SW 1271 (cell line): ENCODE data around the gene FAM25G.
A peak's percentile ranks its signal among the peaks of the same experiment; 100 is the strongest.
"Not testable (repeated sequence)": the region's sequence is repeated elsewhere in the genome, so short reads cannot be mapped to it uniquely, and the experiment has no call there.

Experiments
- DNase-seq, 2 experiments: peaks; one replicate each; lab custom pipeline; 2025; lab: John Stamatoyannopoulos, UW

FAM25G gene

DNA sequence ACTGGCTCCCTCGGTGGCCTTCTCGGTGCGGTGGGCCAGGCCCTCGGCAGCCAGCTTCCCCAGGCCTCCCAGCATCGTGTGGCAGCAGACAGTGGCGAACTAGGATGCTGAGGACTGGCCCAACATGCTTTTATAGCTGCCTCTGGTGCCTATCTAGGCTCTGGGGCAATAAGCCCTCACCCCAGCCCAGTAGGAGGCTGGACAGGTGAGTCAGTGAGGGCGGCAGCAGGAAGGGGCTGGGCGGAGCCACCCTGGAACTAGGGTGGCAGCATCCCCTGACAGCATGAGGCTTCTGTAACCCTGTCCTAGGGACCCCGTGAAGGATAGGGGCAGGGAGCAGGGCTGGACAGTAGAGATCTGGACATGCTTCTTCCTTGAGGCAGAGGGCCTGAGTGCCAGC is at the start of gene FAM25G:
FAM25G (minus strand) TSS at position 101 of the 400 bp plus-strand sequence; CDS start at position 75, 26 bp downstream.
- DNase-seq, result not testable (repeated sequence)

DNA sequence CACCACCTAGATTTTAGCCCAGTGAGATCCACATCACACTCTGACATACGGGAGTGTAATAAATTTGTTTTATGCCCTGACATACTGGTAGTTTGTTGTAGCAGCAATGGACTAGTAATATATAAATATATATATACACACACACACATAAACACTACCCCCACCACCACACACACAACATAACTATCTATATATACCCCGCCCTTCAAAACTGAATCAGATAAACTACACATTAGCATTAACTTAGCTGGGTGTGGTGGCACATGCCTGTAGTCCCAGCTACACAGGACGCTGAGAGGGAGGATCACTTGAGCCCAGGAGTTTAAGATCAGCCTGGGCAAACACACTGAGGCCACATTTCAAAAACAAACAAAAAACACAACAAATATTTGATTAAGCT is 44.9 kb upstream of the FAM25G start:
- DNase-seq, result not testable (repeated sequence)

DNA sequence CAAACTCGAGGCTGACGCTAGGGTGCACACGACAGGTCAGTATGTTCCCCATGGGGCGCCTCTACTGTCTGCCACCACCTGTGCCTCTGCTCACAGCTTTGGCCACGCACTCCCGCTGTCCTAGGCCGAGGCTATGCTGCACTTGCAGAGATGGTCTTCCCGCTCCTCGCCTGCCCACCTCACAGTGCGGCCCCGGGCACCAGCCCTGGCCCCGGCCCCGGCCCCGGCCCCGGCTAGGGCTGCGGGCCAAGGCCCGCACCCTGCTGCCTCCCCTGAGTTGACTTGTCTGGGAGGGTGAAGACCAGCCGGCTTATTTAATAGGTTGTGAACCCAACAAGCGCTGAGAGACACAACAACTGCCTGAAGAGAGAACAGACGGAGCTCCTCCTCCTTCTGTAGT is 32.0 kb upstream of the FAM25G start, which contains the start of gene AGAP9:
AGAP9 (minus strand) TSS at position 164 of the 400 bp plus-strand sequence; CDS start at position 52, 112 bp downstream.
- not testable (repeated sequence) for DNase-seq

DNA sequence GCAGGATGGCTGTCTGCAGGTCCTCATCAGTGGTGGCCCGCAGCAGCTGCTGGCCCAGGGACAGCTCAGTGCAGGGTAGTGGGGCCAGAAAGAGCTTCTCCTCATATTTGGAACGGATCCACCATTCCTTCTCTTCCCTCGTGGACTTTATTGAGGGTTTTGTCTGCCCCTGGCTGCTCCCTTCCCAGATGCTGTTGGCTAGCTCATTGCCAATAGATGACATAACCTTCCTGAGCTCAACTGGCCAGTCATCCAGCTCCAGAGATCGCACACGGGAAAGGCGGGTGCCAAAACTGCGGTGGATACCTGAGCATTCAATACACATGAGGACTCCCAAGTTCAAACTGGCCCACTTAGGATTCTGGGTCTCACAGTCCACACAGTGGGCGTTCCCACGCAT is 10.8 kb upstream of the FAM25G start:
- DNase-seq, result not testable (repeated sequence)

DNA sequence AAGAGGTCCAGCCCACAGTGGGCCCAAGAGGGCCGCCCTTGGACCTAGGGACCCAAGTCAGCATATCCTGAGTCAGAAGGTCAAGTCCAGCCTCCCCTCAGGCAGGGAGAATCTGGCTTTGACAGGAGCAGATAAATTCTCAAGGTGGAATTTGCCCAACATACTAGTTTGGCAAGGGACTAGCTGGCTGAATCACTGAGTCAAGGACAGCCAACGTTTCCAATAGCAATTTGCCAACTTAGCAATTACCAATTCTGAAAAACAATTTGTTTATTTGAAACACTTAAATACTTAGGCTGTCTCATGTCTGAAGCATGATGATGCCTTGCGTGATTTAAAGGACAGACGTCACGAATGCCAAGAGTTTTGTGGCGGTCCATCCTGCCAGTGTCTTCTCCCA is 2.7 kb upstream of the FAM25G start:
- DNase-seq, result not testable (repeated sequence)

DNA sequence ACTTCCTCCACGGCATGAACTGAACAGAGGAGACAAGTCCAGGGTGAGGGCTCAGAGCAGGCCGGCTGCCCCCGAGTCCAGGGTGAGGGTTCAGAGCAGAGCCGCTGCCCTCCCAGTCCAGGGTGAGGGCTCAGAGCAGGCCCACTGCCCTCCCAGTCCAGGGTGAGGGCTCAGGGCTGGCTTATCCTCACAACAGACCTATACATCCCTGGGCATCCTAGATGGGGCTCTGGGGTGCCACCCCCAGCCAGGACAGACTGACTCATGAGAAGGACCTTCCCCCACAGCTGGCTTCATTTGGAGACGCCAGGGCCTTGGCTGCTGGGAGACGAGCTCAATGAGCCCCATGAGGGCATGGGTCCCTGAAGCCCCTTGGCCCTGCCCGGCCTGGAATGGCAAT is 1.9 kb downstream of the FAM25G start:
- not testable (repeated sequence) for DNase-seq

DNA sequence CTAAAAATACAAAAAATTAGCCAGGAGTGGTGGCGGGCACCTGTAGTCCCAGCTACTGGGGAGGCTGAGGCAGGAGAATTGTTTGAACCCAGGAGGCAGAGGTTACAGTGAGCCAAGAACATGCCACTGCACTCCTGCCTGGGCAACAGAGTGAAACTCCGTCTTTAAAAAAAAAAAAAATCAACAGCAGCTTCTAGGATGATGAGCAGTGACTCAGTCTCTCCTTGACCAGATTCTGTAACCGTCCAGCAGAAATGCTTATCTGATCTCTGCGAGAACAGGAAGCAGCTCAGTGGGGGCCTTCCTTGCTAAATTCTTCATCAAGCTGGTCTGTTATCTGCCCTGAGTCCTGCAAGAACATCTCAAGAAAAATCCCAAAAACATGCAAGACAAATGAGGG is 5.6 kb downstream of the FAM25G start:
- DNase-seq, result peak in 1 of 2 experiments; percentile 34

DNA sequence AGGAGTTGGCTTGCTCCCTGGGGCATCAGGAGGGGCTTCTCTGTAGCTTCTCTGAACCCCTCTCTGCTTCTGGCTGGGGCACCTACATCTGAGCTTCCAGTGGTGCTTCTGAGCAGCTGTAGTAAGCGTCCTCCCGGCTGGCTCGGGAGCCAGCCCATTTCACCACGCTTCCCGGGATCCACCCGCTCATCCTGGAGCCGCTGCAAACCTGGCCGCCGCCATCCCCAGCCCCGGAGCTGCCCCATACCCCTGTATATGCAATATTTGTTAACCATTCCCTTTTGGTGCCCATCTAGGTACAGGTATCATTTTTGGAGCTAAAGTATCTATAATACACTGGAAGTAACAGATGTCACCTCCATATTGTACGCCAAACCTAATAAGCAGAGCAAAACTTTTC is 6.7 kb downstream of the FAM25G start:
- not testable (repeated sequence) for DNase-seq

DNA sequence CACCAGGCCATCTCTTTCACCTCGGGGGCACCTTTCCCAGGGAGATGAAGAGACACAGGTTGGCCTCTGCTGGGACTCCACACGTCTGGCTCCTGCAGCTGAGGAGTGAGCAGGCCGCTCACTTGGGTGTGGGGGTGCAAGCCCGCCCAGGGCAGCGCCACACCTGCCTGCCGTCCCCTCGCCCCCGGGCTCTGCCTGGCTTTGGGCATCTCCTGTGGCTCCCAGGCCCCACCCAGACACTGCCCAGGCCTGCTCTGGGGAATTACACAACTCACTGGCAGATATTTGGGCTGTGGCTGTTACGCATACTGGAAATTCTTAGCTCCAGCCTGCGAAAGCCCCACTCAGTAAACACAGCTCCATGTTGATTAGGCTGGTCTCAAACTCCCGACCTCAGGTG is 7.6 kb downstream of the FAM25G start, which contains the start of gene ANXA8:
ANXA8 (minus strand) TSS at position 193 of the 400 bp plus-strand sequence; CDS start at position 11, 182 bp downstream.
- DNase-seq, result not testable (repeated sequence)

DNA sequence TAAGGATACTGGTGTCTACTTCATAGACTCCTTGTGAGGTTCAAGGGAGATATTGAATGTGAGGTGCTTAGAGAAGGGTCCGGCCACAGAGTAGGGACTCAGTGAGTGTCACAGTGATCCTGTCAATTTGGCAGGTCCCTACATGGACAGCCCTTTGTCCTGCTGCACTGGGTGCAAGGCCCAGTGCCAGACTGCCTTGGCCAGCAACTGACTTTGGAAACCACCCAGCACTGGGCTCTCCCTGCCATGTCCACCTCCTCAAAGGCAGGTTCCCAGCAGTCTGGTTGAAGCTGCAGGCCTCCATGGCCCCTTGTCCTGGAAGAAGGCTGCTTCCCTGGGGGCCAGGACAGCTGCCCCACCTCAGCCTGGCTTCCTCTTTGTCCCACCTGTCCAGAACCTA is 9.1 kb downstream of the FAM25G start:
- not testable (repeated sequence) for DNase-seq

DNA sequence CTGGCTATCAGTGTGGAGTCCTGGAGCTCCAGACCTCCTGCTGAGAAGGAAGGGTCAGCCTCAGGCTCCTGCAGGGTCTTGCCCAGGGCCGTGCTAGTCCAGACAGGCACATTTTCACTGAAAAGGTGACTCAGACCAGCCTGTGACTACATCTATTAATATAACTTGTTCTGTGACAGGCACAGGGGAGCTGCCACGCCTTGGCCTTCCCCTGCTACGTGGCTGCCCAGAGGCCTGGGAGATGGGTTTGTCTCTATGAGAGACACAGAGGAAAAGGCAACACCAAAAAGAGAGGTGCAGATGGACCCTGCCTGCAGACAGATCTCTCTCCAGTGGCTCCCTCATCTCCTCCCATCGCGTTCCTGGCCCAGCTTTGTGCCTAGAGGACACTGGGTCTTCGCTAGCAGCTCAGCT is 9.7 kb downstream of the FAM25G start:
- DNase-seq, result not testable (repeated sequence)

DNA sequence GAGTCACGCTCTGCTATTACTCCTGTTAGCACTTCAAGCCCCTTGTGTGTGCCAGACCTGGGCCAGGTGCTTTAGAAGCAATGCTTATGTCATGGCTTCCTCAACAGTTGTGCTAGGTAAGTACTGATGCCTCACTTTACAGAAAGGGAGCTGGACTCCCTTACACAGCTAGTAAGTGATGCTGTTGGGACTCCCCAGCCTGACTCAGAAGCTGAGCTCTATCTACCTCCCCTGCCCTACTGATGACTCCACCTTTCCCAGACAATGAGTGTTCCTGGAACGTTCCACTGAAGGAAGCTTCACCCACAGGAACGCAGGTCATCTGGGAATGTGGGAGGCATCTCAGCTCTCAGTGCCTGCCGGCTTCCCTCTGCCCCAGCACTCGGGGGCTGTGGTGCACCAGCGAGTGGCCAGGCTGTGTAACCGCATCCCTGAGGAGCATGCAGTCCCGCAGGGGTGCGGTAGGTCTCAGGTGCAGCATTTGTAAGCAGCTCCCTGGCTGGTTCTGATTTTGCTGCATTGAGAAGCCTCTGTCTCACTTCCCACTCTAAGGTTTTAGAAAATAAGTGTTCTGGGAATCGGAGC is 10.2 kb downstream of the FAM25G start:
- DNase-seq, result not testable (repeated sequence)

DNA sequence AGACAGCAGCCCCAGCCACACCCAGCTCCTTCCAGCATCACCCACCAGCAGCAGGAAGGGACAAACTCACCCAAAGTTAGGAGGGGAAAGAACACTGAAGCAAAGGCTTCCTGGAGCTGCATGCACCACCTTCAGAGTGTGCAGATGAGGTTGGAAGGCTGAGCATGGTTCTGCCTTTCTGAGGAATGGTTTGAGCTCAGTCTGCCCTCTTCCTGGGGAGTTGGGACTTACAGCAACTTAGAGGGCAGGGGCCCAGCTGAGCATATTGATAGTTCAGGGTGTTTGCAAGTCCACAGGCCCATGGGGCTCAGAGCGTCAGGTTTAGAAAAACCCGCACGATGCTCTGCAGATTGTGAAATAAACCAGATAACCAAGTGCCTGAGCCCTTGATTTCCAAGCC is 11.4 kb downstream of the FAM25G start:
- DNase-seq, result not testable (repeated sequence)

DNA sequence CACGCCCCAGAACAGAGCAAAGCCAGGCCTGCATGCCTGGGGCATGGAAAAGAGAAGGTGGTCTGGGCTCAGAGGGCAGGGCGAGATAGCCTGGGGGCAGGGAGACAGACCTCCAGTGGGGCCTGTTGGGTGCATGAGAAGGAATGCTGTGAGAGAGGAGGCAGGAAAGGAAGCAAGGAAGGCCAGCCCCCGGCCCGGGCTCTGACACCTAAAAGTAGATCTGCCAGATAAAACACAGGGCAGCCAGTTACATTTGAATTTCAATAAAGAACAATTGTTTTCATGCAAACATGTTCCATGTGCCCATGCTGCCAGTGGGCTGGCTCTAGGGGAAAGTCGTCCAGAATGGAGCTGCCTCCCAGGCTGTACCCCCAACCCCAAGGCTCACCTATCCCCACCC is 13.4 kb downstream of the FAM25G start:
- not testable (repeated sequence) for DNase-seq

DNA sequence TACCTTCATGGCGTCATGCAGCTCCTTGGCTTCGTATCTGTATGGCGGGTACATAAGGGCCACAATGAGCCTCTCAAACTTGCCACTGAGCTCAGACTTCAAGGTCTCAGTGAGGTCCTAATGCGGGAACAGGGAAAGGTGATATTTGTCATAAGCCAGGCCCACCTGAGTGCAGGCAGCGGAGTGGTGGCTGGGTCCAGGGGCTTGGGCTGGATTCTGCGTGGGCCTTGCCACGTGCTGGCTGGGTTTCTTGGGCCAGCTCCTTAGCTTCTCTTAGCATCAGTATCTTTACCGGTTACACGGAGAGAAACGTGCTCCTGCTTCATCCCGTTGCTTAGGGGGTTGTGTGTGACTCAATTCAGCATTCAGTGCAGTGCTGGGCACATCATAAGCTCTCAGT is 14.4 kb downstream of the FAM25G start:
- not testable (repeated sequence) for DNase-seq

DNA sequence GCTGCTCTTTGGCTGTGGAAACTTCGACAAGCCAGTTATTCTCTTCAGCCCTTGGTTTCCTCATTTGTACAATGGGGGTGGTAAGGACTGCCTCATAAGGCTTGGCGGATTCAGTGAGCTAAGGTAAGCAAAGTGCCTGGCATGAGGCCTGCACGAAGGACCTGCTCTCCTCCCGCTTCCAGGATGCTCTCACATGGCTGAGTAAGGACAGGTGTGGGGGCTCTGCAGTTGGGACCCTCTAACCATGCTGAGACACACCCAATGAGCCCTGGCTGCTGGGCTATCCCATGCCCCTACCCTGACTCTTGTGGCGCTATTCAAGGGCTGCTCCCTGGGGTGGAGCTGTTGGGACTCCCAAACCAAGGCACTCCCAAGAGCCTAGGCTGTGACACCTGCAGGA is 16.4 kb downstream of the FAM25G start:
- not testable (repeated sequence) for DNase-seq

DNA sequence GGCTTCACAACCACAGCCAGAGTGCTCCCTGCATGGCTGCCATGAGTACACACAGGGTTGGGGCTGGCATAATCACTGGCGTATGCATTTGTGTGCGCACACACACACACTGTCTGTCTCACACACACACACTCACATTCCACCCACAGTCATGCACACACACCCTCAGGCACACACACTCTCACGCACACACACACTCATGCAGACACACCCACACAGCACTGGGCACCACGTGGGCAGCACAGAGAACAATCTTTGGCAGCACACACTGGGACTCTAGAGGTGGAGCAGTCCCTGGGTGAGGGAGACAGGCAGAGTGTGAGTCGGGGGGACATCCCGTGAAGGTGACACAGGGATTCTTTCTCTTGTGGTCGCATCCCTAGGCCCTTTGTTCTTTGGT is 18.0 kb downstream of the FAM25G start:
- DNase-seq, result not testable (repeated sequence)

DNA sequence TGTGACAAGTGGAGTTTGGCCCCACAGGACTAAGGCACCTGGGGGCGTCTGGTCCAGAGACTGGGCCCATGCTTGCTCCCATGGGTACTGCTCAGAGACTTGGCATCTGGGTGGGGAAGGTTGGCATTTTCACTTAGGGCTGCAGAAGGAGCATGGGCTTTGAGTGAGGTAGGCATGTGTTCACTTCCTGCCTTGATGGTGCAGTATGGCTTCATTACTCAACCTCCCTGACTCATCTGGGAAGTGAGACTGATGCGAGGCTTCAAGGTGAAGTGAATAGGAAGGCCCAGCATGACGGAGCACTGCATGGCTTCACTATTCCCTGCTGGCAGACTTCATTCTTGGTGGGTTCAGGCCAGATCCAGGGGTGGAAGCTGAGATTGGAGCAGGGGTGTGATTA is 18.9 kb downstream of the FAM25G start:
- not testable (repeated sequence) for DNase-seq

DNA sequence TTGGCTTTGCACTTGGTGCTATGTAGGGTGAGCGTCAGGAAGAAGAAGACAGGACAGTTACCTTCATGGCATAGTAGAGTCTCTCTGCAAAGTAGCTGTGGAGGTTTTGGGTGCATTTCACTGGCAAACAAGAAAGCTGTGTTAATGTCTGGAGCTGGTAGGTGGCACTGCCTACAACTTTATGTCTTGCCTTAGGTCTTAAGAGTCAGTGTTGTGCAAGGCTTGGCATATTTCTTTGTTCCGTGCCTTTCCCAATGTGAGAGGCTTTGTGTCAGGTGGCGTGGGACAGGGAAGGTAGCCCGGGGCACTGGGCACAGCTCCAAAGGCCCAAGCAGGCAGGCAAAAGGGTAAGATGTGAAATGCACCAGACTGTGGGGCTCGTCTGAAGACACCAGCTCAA is 19.4 kb downstream of the FAM25G start:
- not testable (repeated sequence) for DNase-seq

DNA sequence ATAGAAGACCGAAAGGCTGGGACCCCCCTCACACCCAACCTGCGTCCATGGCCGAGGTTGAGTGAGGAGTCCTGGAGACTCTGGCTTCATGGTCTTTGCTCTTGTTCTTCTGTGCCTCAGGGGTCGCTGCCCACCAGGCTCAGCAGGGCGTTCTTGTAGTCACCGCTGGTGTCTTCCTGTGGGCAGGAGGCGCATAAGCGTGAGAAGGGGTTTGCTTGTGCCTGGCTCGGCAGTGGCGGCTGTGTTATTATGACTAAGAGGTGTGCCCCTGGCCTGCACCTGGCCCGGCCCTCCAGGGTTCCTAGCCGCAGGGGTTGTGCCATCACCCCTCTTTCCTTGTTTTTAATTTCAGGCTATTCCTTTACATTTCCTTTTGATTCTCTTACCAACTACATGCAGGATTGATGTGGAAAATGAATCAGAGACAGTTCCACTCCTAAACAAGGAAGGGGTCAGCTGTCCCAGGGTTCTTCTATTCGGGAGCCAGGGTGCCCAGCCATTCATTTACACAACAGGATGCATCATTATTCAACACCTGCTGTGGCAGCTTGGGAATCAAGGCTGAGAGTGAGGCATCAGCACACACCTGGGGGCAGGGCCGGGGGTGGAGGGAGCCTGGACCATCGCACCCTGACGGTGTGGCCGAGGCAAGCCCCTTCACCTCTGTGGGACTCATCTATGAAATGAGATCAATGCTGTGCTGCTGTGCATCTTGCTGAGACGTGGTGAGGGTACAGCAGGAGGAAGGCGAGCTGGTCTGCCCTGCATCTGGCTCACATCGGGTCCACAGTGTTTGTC is 22.6 kb downstream of the FAM25G start:
- DNase-seq, result not testable (repeated sequence)

DNA sequence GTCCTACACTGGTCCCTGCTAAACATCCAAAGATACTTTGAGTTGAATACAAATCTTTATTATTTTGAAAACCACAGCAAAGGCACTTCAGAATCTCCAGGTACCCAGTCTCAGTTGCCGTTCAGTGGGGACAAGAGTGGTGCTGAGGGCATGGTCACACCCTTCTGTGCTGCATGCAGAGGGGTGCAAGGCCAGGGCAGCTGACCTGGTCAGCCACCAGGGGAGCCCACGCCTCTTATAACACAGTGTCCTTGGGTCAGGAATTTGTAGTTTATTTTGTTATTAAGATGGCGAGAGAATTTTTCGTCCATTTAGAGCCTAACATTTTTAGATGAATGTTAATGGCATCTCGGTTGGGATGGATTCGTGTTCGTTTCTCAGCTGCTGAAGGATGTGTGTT is 23.5 kb downstream of the FAM25G start:
- DNase-seq, result not testable (repeated sequence)

DNA sequence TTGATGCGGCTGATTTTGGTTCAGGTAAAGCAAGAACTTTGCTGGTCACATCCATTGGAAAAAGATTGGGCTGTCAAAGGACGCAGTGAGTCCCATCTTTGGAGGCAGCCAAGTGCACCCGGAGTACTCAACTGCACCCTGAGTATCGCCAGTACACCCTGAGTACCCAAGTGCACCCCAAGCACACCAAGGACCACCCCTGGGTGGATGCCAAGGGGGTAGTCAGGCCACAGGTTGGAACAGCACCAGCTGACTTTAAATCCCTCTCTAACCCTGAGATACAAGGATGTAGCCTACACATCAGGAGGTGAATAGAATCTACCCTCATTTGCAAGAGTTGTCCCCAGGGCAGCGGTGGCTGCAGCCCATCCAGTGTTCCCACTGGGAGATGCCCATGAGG is 24.0 kb downstream of the FAM25G start:
- DNase-seq, result not testable (repeated sequence)
